ENCODE results near the gene CDC42EP4.

The CDC42EP4 gene, protein sequence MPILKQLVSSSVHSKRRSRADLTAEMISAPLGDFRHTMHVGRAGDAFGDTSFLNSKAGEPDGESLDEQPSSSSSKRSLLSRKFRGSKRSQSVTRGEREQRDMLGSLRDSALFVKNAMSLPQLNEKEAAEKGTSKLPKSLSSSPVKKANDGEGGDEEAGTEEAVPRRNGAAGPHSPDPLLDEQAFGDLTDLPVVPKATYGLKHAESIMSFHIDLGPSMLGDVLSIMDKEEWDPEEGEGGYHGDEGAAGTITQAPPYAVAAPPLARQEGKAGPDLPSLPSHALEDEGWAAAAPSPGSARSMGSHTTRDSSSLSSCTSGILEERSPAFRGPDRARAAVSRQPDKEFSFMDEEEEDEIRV

DNA sequence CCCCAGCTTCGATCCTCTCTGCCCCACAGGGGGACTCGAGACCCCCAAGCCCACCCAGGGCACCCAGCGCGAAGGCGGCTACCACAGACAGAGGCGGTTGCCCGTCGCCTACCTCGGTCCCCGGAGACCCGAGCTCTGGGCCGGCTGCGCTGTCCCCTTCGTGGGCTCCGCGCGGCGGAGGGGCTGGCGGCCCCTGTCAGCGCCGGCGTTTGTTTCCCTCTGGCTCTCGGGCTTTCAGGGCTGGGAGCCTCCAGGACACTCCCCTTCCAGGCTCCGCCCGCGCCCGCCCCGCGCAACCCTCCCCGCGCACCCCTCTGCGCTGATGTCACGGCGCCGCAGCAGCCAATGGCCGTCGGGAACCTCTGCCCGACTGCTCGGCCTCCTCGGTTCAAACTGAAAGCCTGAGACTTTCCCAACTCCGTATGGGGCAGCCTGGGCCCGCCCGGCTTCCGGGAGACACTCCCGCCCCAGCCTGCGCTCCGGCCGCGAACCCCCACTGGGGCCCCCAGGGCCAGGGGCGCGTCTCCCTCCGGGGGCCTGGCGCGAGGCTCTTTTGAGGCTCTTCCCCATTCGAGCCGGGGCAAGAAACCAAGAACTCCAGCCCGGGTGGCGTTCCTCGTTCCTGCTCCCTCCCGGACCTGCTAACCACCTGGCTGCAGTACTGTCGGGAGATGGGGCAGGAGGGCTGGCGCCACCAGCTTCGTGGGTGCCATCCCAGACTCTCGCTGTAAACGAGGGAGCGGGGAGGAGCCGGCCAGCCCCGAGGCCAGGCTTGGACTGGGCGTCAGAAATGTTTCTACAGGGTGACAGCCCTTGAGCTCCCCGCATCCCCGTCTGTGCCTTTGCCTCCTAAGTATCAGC lies at the start of gene CDC42EP4:
Gene CDC42EP4 (minus strand): TSS at position 221 of the 861 bp plus-strand sequence. CDS start 25,501 bp downstream, outside the sequence.
- peak within 1 kb of the TSS; percentile 58 for H3K4me3 ChIP-seq (ENCODE audit: low read depth, low read length)
- TF ChIP-seq, protein P1, sequence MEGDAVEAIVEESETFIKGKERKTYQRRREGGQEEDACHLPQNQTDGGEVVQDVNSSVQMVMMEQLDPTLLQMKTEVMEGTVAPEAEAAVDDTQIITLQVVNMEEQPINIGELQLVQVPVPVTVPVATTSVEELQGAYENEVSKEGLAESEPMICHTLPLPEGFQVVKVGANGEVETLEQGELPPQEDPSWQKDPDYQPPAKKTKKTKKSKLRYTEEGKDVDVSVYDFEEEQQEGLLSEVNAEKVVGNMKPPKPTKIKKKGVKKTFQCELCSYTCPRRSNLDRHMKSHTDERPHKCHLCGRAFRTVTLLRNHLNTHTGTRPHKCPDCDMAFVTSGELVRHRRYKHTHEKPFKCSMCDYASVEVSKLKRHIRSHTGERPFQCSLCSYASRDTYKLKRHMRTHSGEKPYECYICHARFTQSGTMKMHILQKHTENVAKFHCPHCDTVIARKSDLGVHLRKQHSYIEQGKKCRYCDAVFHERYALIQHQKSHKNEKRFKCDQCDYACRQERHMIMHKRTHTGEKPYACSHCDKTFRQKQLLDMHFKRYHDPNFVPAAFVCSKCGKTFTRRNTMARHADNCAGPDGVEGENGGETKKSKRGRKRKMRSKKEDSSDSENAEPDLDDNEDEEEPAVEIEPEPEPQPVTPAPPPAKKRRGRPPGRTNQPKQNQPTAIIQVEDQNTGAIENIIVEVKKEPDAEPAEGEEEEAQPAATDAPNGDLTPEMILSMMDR (IDR thresholded peaks at IDR 0.05; ENCODE audit: borderline replicate concordance, insufficient read depth, low read depth, low read length) = no peak

DNA sequence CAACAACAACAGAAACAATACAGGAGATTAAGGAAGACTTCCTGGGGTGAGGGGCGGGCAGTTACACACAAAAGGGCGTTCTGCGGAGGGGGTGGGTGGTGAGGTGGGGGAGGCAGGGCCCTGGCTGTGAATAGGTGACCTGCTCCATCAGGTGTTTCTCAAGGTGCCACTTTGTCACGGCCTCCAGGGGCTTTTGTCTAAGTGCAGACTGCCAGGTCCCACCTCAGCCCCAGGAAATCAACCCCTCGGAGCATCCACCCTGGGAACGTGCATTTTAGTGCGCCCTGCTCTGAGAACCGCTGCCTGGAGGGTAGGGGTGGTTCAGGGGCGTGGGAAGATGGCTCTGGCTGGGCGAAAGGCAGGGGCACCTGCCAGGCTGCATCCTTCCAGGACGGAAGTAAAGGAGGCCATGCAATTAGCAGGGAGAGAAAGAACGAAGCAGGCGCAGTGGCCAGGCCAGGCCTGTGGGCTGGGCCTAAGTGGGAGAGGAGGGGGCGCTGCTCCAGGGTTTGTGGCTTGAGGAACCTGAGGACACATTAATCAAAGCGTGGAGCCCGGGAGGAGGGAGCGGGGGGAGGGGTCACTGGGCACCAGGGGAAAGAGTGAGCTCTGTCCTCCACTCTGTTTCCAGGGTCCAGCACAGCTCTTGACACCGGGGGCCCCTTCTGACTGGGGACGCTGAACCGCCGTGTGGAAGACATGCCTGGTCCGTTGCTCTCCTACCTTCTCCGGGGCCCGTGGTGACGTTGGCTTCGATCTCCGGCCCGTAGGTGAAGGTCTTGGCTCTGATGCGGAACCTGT lies 49.4 kb upstream of the CDC42EP4 start:
- no peak overlapping the region for H3K4me3 ChIP-seq (ENCODE audit: low read depth, low read length)
- TF ChIP-seq, protein P1 (IDR thresholded peaks at IDR 0.05; ENCODE audit: borderline replicate concordance, insufficient read depth, low read depth, low read length) = no peak

DNA sequence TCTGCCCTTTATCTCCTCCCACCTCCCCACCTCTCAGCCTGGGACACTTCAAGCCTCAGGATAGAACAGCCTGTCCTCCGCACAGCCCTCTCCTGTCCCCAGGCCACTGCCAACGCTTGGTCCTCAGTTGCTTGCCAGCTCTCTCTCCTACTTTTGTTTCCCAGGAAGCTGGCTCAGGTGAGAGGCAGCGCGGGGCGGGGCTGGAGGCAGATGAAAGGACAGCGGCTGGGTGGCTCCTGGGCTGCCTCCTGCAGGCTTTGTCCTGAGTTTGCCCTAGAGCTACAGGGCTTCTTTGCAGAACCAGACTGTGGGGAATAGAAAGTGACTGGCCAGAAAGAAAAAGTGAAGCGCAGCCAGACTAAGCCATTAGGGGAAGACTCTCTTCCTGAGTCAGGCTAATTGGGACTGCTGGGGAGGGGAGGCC lies 48.2 kb upstream of the CDC42EP4 start:
- TF ChIP-seq, protein P1 (IDR thresholded peaks at IDR 0.05; ENCODE audit: borderline replicate concordance, insufficient read depth, low read depth, low read length) = no peak
- no peak overlapping the region for H3K4me3 ChIP-seq (ENCODE audit: low read depth, low read length)

DNA sequence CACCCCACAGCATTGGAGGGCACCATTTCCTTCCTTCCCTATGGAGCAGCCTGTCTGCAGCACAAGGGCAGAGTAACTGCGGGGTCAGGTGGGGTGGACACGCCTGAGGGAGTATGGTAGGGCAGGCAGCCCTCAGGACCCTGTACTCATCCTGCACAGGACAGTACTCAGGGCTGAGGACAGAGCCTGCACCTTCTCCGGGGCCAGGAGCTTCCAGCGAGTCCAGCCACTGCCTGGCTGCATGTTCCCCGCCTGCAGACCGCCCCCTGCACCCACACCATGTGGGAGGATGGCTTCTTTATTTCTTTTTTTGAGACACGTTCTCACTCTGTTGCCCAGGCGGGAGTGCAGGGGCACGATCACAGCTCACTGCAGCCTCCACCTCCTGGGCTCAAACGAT lies 47.6 kb upstream of the CDC42EP4 start:
- TF ChIP-seq, protein P1 (IDR thresholded peaks at IDR 0.05; ENCODE audit: borderline replicate concordance, insufficient read depth, low read depth, low read length) = no peak
- no peak overlapping the region for H3K4me3 ChIP-seq (ENCODE audit: low read depth, low read length)

DNA sequence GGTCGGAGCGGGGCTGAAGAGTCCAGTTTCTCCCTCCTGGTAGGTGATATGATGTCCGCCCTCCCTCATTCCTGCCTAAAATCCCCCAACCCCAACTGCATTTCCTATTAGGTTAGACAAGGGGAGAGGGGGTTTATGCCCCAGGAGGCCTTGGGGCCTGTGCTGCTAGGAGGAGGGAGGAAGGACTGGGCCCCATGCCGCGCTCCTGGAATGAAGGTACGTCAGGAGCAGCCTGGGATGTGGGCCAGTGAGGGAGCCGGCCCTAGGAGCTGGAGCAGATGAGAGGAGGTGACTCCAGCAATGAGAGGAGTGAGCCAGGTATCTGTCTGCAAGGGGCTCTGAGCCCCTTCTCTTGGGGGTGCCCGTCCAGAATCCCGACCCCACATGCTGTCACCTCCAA lies 46.9 kb upstream of the CDC42EP4 start:
- no peak overlapping the region for H3K4me3 ChIP-seq (ENCODE audit: low read depth, low read length)
- TF ChIP-seq, protein P1 (IDR thresholded peaks at IDR 0.05; ENCODE audit: borderline replicate concordance, insufficient read depth, low read depth, low read length) = no peak

DNA sequence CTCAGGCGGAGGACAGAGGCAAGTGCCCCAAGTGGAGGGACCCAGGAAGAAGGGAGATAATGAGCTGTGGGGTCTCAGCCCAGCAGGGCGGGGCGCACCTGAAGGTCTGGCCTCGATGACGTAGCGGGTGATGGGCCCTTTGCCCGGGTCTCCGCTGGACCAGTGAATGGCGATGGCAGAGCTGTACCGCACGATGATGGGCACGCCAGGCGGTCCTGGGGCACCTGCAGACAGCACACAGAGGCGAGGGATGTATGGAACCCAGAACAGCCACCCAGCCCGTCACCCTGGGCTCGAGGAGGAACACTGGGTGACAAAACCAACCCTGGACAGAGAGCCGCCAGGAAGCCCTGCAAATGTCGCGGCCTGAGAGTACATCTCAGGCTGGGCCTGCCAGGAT lies 46.2 kb upstream of the CDC42EP4 start:
- TF ChIP-seq, protein P1 (IDR thresholded peaks at IDR 0.05; ENCODE audit: borderline replicate concordance, insufficient read depth, low read depth, low read length) = no peak
- H3K4me3 ChIP-seq (ENCODE audit: low read depth, low read length) = no peak overlapping the region
